Right ventricle myocardium inferior (tissue), 1 donor: ENCODE measurements around the gene MIEF1. TPM values are rescaled to one million over a fixed set of nuclear protein-coding genes. Genes with fewer than 3 reads are reported as not detected.

Experiments
- ATAC-seq: fragments of 200-7000 bp; cut with Tn5 transposase; one replicate; pipeline ENCODE4 v1.9.1; 2020; ENCODE audit warnings: mild to moderate bottlenecking, moderate library complexity
- DNase-seq: peaks from one replicate; pipeline ENCODE4 v3.0.0; 2021; ENCODE audit errors: missing footprints
- intact Hi-C: fragments of 100-400 bp; cut with DNase I; formaldehyde crosslinking; loops from one replicate; pipeline ENCODE4 v1.11.0; 2022
- total RNA-seq: library from RNA; stranded (reverse); fragmentation: NEBNext Ultra II Directional; extraction: Animal tissue kit (Norgen Biotek cat#: 25700); gene quantifications from one replicate; pipeline ENCODE4 v1.2.1, GENCODE V29; 2021
- donor health status: DM: no; HTN: yes; CAD: no; lungs with severe emphysema.

Gene MIEF1
- total RNA-seq, 1 donor from 2014 or later, result 17.3 TPM

DNA sequence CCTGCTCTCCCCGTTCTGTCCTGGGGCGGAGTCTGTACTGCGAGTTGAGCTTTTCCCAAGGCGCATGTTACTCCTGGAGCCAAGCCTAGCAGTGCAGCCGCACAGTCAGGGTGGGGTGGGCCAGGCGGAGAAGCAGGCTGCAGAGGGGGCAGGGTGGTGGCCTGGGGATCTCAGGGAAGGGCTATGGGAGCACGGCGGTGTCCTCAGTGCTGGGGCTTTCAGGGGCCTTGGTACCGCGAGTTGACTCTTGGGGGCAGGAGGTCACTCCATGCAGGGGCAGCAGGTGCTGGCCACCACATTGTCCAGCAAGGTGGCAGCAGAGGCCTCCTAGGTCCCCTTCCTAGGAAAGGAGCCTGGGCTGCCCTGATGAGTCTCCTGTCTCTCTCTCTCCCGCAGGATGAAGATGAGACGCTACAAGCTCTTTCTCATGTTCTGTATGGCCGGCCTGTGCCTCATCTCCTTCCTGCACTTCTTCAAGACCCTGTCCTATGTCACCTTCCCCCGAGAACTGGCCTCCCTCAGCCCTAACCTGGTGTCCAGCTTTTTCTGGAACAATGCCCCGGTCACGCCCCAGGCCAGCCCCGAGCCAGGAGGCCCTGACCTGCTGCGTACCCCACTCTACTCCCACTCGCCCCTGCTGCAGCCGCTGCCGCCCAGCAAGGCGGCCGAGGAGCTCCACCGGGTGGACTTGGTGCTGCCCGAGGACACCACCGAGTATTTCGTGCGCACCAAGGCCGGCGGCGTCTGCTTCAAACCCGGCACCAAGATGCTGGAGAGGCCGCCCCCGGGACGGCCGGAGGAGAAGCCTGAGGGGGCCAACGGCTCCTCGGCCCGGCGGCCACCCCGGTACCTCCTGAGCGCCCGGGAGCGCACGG, 14.9 kb upstream of the MIEF1 start:
- DNase-seq (no peak), ATAC-seq (peak; percentile 26)

DNA sequence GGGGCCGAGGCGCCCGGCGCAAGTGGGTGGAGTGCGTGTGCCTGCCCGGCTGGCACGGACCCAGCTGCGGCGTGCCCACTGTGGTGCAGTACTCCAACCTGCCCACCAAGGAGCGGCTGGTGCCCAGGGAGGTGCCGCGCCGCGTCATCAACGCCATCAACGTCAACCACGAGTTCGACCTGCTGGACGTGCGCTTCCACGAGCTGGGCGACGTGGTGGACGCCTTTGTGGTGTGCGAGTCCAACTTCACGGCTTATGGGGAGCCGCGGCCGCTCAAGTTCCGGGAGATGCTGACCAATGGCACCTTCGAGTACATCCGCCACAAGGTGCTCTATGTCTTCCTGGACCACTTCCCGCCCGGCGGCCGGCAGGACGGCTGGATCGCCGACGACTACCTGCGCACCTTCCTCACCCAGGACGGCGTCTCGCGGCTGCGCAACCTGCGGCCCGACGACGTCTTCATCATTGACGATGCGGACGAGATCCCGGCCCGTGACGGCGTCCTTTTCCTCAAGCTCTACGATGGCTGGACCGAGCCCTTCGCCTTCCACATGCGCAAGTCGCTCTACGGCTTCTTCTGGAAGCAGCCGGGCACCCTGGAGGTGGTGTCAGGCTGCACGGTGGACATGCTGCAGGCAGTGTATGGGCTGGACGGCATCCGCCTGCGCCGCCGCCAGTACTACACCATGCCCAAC, 14.1 kb upstream of the MIEF1 start:
- DNase-seq, result no peak
- ATAC-seq, result no peak
- intact Hi-C loops, result no loop called here

More for the DNA sequence above, 14.9 kb upstream of the MIEF1 start:
- intact Hi-C loops, result no loop called here

- intact Hi-C loops, result no loop called here
- no peak for ATAC-seq
- DNase-seq, result no peak
These were observed 13.5 kb upstream of the MIEF1 start for GRCh38 chr22:39488563-39489083.

DNA sequence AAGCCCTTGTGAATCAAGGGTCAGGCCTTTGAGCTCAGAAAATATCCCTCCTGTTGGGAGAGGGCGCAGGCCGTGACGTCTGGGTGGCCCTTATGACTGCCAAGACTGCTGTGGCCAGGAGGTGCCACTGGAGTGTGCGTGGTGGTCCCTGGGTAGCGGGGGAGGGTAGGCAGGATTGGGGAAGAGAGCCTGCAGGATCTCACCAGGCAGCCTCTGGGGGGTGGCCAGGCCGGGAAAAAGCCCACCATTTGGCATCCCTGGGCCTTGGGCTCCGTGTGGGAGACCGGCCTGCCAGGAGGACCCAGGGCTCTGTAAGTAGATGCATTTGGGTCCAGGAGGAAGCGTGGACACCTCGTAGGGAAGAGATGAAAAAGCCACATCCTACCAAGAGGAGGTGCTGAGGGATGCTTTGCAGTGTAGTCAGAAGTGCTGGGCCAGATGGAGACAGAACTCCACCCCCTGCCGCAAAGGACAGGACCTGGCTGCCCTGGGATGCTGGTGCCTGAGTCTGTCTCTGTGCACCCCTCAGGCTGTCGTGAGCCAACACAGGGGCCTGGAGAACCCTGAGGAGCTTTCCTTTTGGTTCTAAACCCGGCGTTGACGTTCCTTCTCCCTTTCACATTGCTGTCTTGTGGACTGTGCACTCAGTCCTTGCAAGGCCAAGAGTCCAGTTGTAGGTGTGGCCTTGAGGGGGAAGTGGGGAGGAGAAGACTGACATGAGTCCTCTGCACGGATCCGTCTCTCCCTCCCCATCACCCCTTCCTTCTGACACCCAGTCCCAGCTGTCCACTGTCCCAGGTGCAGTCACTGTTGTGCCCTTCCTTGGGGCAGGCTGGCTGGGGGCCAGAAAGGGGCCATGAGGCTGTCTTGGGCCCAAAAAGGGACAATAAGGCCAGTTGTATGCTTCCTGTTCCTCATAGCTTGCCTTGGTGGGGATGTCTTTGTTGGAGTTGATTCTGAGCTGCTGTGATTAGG, 12.7 kb upstream of the MIEF1 start:
- intact Hi-C loops, result loop anchor here (5.0 kb wide), 1 partner anchor 38 kb away; no protein-coding TSS in a partner anchor
- DNase-seq (peak; percentile 26), ATAC-seq (no peak)

DNA sequence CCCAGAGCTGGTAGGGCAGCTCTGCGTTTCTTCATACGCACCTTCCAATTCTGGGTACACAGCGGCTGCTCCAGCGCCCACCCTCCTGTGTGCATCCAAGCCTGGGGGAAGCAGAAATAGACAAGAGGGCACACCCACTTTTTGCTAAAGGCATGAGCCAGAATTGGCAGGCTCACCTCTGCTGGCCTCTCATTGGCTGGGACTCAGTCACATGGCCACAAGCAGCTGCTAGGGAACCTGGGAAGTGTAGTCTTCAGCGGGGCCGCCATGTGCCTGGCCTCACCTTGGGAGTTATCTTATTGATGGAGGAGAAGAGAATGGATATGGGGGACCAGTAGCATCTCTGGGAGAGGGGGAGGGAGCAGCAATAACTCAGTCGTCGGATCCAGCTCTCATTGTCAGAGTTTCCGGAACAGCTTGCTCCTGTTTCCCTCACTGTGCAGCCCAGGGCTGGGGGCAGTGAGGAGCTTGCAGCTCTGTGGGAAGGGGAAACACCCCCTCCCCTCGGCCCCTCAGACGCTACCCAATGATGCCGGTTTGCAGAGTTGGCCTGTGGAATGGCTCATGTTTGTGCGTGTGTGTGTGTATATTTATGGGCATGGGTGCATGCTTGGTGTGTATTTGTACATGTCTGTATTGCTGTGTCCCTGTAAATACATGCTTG, 11.8 kb upstream of the MIEF1 start:
- intact Hi-C loops, result loop anchor here (5.0 kb wide), 1 partner anchor 37 kb away; no protein-coding TSS in a partner anchor
- ATAC-seq, result peak; percentile 93
- DNase-seq, result peak; percentile 94

DNA sequence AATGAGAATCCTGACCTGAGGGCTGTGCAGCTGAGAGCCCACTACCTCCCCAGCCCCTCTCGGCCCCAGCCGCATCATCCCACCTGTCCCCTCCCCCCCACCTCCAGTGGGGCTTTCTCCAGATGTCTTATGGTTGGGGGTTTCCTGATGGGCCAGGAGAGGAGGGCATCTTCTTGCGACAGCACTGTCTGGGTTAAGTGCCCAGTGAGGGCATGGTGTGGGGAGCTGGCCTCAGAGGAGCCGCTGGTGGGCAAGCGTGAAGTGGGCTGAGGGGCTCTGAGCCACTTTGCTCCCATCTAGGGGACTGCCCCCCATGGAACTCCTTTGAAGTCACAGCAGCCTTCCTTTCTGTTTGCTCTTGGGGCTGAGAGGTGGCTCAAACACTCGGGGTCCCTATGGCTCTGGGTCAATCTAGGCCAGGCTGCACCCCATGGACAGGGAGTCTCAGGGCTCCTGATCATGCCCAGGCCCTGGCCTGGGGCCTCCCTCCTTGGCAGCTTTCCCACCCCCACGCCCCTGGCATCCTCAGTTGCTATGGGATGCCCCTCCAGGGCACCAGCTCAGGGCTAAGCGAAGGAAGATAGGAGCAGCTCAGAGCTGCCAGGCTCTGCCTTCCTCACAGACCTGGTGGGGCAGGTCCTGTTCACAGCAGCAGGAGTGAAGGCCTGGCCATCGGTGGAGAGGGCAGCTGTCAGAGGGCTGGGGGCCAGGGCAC, 11.0 kb upstream of the MIEF1 start:
- DNase-seq, result no peak
- no peak for ATAC-seq
- intact Hi-C loops, result loop anchor here (5.0 kb wide), 1 partner anchor 36 kb away; no protein-coding TSS in a partner anchor

DNA sequence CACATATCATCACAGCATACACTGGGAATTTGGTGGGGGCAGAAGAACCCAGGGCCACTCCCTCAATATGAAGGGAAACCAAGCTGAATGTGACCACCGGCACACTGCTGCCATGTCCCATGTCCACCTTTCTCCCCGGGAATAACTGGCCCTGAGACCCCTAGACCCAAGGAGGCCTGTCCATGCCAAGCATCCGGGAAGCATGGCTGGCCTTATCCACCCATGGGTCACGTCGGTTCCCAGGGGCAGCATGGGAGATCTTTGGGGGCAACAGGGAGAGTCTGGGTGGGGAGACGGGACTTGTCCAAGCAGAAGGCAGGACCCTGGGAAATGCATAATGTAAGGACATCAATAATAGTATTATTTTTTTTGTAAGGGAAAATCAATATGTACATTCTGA, 10.4 kb upstream of the MIEF1 start:
- intact Hi-C loops, result loop anchor here (5.0 kb wide), 1 partner anchor 36 kb away; no protein-coding TSS in a partner anchor
- DNase-seq (no peak), ATAC-seq (no peak)

- ATAC-seq, result no peak
- intact Hi-C loops, result loop anchor here (5.0 kb wide), 1 partner anchor 35 kb away; no protein-coding TSS in a partner anchor
- DNase-seq, result no peak
These were observed 9.9 kb upstream of the MIEF1 start for GRCh38 chr22:39492186-39492585.

DNA sequence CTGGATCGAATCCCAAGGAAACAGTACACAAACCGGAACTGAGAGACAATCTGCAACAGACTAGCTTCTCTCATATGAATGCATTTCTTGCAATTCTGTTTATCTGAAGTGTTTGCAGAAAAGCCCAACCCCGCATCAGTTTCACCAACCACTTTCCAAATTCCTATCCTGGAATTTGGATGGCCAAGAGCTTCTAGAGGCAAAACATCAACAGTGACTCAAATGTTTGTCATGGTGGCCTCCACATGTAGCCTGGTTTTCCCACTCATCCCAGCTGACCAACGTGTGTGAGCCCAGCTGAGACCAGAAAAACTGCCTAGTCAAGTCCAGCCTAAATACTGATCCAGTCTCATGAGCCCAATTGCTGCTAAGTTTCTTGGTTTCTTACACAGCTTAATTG, 8.3 kb upstream of the MIEF1 start:
- ATAC-seq (no peak), DNase-seq (no peak)
- intact Hi-C loops, result loop anchor here (5.0 kb wide), 1 partner anchor 34 kb away; no protein-coding TSS in a partner anchor

DNA sequence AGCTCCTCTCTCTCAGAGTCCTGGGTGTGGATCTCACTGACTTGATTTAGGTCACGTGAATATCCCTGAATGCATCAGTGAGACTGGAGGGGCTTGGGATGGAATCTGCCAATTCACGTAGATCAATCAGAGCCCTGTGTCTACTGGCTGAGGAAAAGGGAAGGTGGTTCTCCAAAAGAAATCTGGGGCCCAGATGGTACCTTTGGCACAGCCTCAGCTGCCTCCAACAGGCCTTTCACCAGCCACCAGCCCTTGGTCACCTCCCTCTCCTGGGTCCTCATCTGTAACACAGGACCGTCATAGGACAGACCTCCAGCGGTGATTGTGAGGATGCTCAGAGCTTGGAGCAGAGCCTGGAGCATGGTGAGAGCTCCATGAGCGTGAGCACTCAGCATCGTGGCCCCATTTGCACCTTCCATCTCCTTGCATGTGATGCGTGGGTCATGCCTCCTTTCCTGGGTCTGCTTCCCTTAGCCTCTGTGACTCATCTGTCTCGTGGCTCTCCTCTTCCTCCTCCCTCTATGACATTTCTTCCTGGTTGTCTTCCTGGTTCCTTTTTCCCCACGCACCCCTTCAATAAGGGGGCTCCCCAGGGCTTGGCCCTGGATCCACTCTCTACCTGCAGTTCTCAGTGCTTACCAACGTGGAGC, 7.5 kb upstream of the MIEF1 start:
- intact Hi-C loops, result loop anchor here (5.0 kb wide), 1 partner anchor 33 kb away; no protein-coding TSS in a partner anchor
- DNase-seq, result no peak
- no peak for ATAC-seq

DNA sequence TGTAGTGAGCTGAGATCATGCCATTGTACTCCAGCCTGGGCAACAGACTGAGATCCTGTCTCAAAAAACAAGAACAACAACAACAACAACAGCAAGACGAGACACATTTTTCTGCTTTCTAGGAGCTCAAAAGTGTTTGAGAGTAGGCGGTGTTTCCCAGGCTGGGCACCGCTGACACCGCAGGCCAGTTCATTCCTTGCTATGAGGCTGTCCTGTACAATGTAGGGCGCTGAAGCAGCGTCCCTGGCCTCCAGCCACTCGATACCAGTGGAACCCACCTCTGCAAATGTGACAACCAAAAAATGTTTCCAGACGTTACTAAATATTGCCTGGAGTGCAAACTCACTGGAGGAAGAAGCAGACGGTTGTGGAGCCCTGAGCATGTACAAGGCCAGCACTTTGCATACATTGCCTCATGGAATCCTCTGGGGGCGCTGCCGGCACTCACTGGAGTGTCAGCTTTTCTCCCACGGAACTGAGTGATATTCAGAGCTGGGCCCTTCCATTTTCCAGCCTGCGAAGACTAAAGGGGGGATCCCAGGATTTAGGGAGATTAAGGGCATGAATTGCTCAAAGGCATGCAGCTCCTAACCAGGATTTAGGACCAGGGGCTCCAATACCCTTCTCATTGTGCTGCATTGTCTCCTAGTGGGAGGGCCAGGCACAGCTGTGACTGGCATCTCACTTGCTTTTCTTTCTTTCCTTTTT, 5.8 kb upstream of the MIEF1 start:
- intact Hi-C loops, result no loop called here
- ATAC-seq (peak; percentile 69), DNase-seq (peak; percentile 82)

DNA sequence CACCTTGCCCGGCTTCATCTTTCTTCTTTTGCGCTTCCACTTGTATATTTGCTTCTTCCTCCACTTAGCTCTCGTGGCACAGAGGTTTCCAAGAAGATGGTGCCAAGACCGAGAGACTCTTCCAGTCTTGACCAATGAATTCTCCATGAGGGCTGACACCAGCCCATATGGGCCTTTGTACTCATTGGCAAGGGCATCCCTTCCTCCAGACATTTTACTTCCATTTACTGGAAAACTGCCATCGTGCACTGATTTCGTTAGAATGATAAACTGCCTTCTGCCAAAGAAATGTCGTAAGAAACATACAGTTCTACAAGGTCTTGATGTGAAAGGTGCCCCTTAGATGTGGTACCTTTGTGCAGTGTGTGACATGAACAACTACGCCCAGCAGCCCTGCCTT, 4.7 kb upstream of the MIEF1 start:
- no peak for ATAC-seq
- intact Hi-C loops, result no loop called here

DNA sequence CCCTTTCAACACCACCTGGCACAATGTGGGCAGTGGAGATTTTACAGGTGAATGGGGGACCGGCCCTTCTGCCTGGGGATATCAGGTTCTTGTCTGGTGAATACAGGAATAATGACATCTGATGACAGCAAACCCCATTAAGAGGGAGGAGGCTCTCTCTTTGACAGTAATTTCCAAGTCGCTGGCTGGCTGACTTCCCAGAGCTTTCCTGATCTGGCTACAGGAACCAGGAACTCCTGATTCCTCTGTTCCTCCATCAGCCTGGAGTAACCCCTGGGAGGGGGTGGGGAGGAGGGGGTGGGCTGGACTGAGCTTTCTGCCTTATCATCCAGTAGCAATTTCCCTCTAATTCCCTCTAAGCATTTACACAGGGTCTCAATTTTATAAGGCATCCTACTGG, 3.7 kb upstream of the MIEF1 start:
- intact Hi-C loops, result no loop called here
- DNase-seq (no peak), ATAC-seq (no peak)

More for the DNA sequence above, 4.7 kb upstream of the MIEF1 start:
- no peak for DNase-seq

GRCh38 chr22:39498802-39499201, 3.3 kb upstream of the MIEF1 start:
- DNase-seq (no peak), ATAC-seq (no peak)
- intact Hi-C loops, result no loop called here

DNA sequence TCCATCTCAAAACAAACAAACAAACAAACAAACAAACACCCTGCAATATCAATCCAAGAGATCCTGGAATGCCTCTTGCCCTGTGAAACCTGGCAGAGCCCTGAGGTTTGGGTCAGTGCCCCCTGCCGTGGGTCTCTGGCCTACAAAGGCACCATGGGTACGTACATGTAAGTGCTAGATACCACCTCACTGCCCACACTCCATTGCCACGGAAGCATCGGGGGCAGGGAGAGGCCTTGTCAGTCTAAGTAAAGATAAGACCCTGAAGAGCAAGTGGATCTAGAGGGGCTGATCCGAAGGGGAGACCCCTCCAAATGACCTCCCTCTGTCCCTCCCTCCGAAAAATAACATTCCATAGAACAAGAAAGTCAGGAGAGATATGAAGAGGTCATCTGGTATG, 2.0 kb upstream of the MIEF1 start:
- ATAC-seq (no peak), DNase-seq (no peak)
- intact Hi-C loops, result loop anchor here (5.0 kb wide), 1 partner anchor 98 kb away; no protein-coding TSS in a partner anchor

- DNase-seq, result no peak
- ATAC-seq, result no peak
- intact Hi-C loops, result loop anchor here (2.0 to 5.0 kb wide), 2 partner anchors 19 to 99 kb away; partner anchors contain the start of gene ATF4
These were observed 414 bp upstream of the MIEF1 start for GRCh38 chr22:39501644-39502108.
